Measurements from ENCODE around the gene FRMD4A. TPM values are rescaled to one million over a fixed set of nuclear protein-coding genes. Genes with fewer than 3 reads are reported as not detected.
A peak's percentile ranks its signal among the peaks of the same experiment; 100 is the strongest.

The FRMD4A gene
- total RNA-seq, 2 donors from 2014 or later: 18.9 to 46.1 TPM

DNA sequence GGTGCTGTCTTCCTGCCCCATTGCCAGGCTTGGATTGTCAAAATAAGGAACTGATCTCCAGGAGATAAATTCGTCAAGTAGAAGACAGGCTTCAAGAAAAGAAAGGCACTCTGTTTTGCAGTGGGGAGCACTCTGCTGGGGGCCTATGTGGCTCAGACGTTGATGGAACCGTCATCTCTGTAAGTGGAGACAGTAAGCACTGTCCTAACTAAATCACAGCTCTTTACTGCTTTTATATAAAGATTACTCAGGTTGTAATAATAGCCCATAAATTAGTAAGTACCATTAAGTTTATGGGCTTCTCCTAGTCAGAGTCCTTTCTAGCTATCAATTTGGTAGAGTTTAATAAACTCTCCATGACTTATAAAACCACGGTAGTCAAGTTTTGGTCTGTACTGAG lies 249.9 kb downstream of the FRMD4A start:
- no peaks in the 10 kb centered on the region for H3K4me1 ChIP-seq
- intact Hi-C loops (cut with DNase I): no loop called here
- no peaks in the 10 kb centered on the region for H3K9me3 ChIP-seq
- DNase-seq: no peak
- H3K27ac ChIP-seq: no peak overlapping the region
- H3K36me3 ChIP-seq (replicated peaks in 1 of 2; ENCODE audit: insufficient read depth in 1 of 2, low read depth in 2 of 2): no peaks in the 10 kb centered on the region
- no peak for ATAC-seq
- 84 to 85% methylated on average over 4 of the region's 4 CpGs for WGBS, 2 donors
- no peak overlapping the region for H3K4me3 ChIP-seq
- TF ChIP-seq POLR2A (IDR thresholded peaks at IDR 0.05): no peak
- TF ChIP-seq, protein P1, sequence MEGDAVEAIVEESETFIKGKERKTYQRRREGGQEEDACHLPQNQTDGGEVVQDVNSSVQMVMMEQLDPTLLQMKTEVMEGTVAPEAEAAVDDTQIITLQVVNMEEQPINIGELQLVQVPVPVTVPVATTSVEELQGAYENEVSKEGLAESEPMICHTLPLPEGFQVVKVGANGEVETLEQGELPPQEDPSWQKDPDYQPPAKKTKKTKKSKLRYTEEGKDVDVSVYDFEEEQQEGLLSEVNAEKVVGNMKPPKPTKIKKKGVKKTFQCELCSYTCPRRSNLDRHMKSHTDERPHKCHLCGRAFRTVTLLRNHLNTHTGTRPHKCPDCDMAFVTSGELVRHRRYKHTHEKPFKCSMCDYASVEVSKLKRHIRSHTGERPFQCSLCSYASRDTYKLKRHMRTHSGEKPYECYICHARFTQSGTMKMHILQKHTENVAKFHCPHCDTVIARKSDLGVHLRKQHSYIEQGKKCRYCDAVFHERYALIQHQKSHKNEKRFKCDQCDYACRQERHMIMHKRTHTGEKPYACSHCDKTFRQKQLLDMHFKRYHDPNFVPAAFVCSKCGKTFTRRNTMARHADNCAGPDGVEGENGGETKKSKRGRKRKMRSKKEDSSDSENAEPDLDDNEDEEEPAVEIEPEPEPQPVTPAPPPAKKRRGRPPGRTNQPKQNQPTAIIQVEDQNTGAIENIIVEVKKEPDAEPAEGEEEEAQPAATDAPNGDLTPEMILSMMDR (IDR thresholded peaks at IDR 0.05): no peak
- no peaks in the 10 kb centered on the region for H3K27me3 ChIP-seq

DNA sequence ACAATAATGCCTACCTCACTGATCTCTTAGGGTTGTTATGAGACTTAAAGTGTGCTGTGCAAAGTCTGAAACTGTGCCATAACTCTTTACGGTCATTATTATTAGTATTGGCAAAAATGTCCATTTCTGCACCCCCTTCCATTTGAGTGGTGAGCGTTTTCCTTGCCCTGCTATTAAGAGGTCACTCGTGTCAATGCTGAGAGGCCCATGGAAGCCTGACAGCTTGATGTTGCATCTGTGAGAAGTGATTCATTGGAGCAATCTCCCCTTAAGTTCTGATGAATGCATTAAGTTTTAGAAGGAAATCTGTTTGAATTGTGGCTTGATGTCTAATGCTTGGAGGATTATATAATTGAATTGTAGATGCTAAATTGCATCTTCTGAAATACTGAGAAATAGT lies 253.3 kb downstream of the FRMD4A start:
- H3K36me3 ChIP-seq (replicated peaks in 1 of 2; ENCODE audit: insufficient read depth in 1 of 2, low read depth in 2 of 2): no peaks in the 10 kb centered on the region
- no peak for DNase-seq
- TF ChIP-seq, protein P1 (IDR thresholded peaks at IDR 0.05): no peak
- WGBS, 2 donors: 80 to 93% methylated on average over 3 of the region's 3 CpGs
- intact Hi-C loops (cut with DNase I): no loop called here
- no peaks in the 10 kb centered on the region for H3K9me3 ChIP-seq
- ATAC-seq: no peak
- H3K27me3 ChIP-seq: no peaks in the 10 kb centered on the region
- peaks cover 13% of the 10 kb centered on the region for H3K4me1 ChIP-seq
- H3K4me3 ChIP-seq: no peak overlapping the region
- H3K27ac ChIP-seq: no peak overlapping the region

DNA sequence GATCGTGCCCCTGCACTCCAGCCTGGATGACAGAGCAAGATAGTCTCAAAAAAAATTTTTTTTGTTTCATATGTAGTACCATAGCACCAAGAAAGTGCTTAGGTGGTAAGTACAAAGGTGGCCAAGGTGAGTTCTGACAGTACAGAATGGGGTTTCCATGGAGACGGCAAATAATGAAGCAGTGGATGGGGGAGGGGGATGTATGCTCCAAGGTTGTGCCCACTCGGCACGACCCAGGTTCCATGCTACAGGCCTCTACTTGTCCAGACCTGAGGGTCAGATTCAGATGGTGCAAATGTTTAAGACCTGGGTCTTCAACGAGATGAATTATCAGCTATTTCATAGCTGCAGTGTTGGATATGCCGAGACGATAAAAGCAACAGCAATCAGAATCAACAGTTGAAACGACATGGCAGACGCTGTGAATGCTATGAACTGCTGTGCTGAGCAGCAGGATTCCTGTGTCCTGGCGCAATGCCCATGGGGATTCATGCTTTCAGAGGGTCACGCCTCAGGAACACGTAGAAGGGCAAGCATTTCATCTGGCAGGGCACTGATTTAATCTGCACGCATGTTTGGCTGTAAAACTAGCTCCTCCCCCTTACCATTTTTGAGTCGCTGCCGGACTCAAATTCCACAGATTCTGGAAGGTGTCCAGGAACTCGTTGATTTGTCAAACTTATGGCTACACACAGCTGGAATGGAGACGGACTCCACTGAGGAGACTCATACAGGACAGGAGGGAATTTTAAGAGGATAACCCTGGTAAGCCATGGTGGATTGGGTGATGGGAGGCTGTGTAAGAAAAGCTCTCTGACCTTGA lies 256.5 kb downstream of the FRMD4A start:
- Histone ChIP-seq H3K9me3 (no peaks in the 10 kb centered on the region), H3K4me1 (peaks cover 13% of the 10 kb centered on the region), H3K27me3 (no peaks in the 10 kb centered on the region), H3K36me3 (replicated peaks in 1 of 2; ENCODE audit: insufficient read depth in 1 of 2, low read depth in 2 of 2) (no peaks in the 10 kb centered on the region), H3K27ac (peak overlapping the region in 3 of 4 donors; percentile 59 to 73 (median 71)), H3K4me3 (no peak overlapping the region)
- DNase-seq: peak; percentile 84 to 93 (median 90)
- WGBS, 2 donors: 18 to 26% methylated on average over 17 of the region's 17 CpGs
- intact Hi-C loops (cut with DNase I): no loop called here
- ATAC-seq: peak; percentile 94
- TF ChIP-seq POLR2A (IDR thresholded peaks at IDR 0.05): no peak
- TF ChIP-seq, protein P1 (IDR thresholded peaks at IDR 0.05): no peak

DNA sequence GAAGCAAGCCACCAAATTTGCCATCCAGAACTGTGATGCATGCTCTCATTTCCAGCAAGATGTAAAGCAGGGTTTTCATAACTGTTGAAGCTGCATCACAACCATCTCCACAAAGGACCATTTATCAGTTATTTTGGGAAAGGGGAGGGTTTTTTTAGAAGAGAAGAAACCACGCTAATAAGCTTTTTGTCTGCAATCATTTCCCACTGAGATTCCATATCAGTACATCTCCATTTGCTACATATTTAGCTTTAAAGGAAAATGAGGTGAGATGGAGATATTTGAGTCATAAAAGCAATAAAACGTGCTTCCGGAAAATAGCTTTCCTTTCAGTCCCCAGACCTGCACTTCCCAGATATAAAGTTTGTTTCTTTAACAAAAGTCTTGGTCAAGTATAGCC lies 258.2 kb downstream of the FRMD4A start:
- H3K4me3 ChIP-seq: no peak overlapping the region
- no peak overlapping the region for H3K27ac ChIP-seq
- no peaks in the 10 kb centered on the region for H3K27me3 ChIP-seq
- WGBS, 2 donors: 84 to 93% methylated on average over 3 of the region's 3 CpGs
- ATAC-seq: no peak
- intact Hi-C loops (cut with DNase I): no loop called here
- peaks cover 13% of the 10 kb centered on the region for H3K4me1 ChIP-seq
- DNase-seq: no peak
- no peak for TF ChIP-seq POLR2A (IDR thresholded peaks at IDR 0.05)
- TF ChIP-seq, protein P1 (IDR thresholded peaks at IDR 0.05): no peak
- H3K36me3 ChIP-seq (replicated peaks in 1 of 2; ENCODE audit: insufficient read depth in 1 of 2, low read depth in 2 of 2): no peaks in the 10 kb centered on the region
- no peaks in the 10 kb centered on the region for H3K9me3 ChIP-seq

DNA sequence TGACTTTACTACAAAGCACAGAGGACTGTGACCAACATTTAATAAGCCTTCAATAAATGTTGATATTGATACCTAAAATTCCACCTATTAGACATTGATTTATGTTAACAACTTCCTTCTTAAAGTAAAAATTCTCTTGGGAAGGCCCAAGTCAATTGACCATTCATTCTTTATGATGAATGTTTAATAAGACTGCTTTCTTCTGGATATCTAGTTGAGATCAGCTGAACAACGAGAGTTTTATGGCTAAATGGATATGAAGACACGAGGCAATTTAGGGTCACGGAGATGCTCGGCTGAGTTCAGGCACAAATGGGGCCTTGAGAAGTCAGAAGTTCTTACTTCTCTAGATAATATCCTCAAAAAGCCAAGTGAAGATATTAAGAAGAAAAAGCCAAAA lies 258.8 kb downstream of the FRMD4A start:
- Histone ChIP-seq H3K4me3 (no peak overlapping the region), H3K27me3 (no peaks in the 10 kb centered on the region), H3K4me1 (peaks cover 13% of the 10 kb centered on the region), H3K27ac (no peak overlapping the region), H3K9me3 (no peaks in the 10 kb centered on the region), H3K36me3 (replicated peaks in 1 of 2; ENCODE audit: insufficient read depth in 1 of 2, low read depth in 2 of 2) (no peaks in the 10 kb centered on the region)
- 91 to 92% methylated on average over 4 of the region's 4 CpGs for WGBS, 2 donors
- DNase-seq (no peak), ATAC-seq (no peak)
- TF ChIP-seq POLR2A (IDR thresholded peaks at IDR 0.05): no peak
- TF ChIP-seq, protein P1 (IDR thresholded peaks at IDR 0.05): no peak
- intact Hi-C loops (cut with DNase I): no loop called here
